HG03139 (cell line): ENCODE results near the gene GABRB1.

Experiments
- ATAC-seq: cut with Tn5 transposase; IDR thresholded peaks from one replicate; pipeline ENCODE4 v1.9.1; 2021; ENCODE audit not compliant: unreplicated experiment

Gene GABRB1

GRCh38 chr4:47110546-47111132, 79.3 kb downstream of the GABRB1 start:
- no peak for ATAC-seq

GRCh38 chr4:47118192-47118929, 87.0 kb downstream of the GABRB1 start:
- ATAC-seq = no peak

GRCh38 chr4:47120783-47121182, 89.4 kb downstream of the GABRB1 start:
- ATAC-seq = no peak

GRCh38 chr4:47122592-47123291, 91.4 kb downstream of the GABRB1 start:
- peak; percentile 93 for ATAC-seq

- no peak for ATAC-seq
Measured at GRCh38 chr4:47128991-47129390, 97.6 kb downstream of the GABRB1 start.

GRCh38 chr4:47135210-47135609, 103.8 kb downstream of the GABRB1 start:
- ATAC-seq = no peak

GRCh38 chr4:47143261-47143660, 111.9 kb downstream of the GABRB1 start:
- no peak for ATAC-seq

GRCh38 chr4:47145630-47146029, 114.3 kb downstream of the GABRB1 start:
- peak; percentile 99 for ATAC-seq

GRCh38 chr4:47154816-47155370, 123.5 kb downstream of the GABRB1 start:
- no peak for ATAC-seq

GRCh38 chr4:47155919-47156318, 124.6 kb downstream of the GABRB1 start:
- no peak for ATAC-seq

- no peak for ATAC-seq
Measured at GRCh38 chr4:47160095-47160494, 128.7 kb downstream of the GABRB1 start.

GRCh38 chr4:47167081-47168035, 136.0 kb downstream of the GABRB1 start:
- no peak for ATAC-seq

- ATAC-seq = no peak
Measured at GRCh38 chr4:47184083-47184482, 152.7 kb downstream of the GABRB1 start.

- no peak for ATAC-seq
Measured at GRCh38 chr4:47185761-47186160, 154.4 kb downstream of the GABRB1 start.

- no peak for ATAC-seq
Measured at GRCh38 chr4:47187608-47188007, 156.2 kb downstream of the GABRB1 start.

- no peak for ATAC-seq
Measured at GRCh38 chr4:47193179-47193578, 161.8 kb downstream of the GABRB1 start.

GRCh38 chr4:47194036-47194737, 162.8 kb downstream of the GABRB1 start:
- no peak for ATAC-seq

- no peak for ATAC-seq
Measured at GRCh38 chr4:47195706-47196105, 164.3 kb downstream of the GABRB1 start.

- ATAC-seq = no peak
Measured at GRCh38 chr4:47198791-47199190, 167.4 kb downstream of the GABRB1 start.

GRCh38 chr4:47203593-47203992, 172.2 kb downstream of the GABRB1 start:
- ATAC-seq = no peak
